Stimulated activated CD4-positive, alpha-beta T cell treated with anti-CD3 and anti-CD28 coated beads, Interleukin-4, amount 100 ng/mL, for 48 hours (primary cell): ENCODE results near the gene LRRC4.

Experiments used
- DNase-seq, 2 donors: peaks; one replicate each; pipeline ENCODE4 v3.0.0-alpha.2; 2020; ENCODE audit warnings: low read depth in 2 of 2

The LRRC4 gene

GRCh38 chr7:128059143-128059988 is 28.1 kb upstream of the LRRC4 start:
- no peak for DNase-seq

GRCh38 chr7:128057909-128058308 is 26.7 kb upstream of the LRRC4 start:
- no peak for DNase-seq

- DNase-seq, result no peak
Observed at GRCh38 chr7:128056901-128057300, 25.7 kb upstream of the LRRC4 start.

GRCh38 chr7:128055637-128056036 is 24.4 kb upstream of the LRRC4 start:
- no peak for DNase-seq

GRCh38 chr7:128054511-128054910 is 23.3 kb upstream of the LRRC4 start:
- no peak for DNase-seq

GRCh38 chr7:128053991-128054390 is 22.8 kb upstream of the LRRC4 start:
- DNase-seq, result no peak

- DNase-seq, result no peak
Observed at GRCh38 chr7:128053023-128053422, 21.8 kb upstream of the LRRC4 start.

GRCh38 chr7:128052404-128052803 is 21.2 kb upstream of the LRRC4 start:
- no peak for DNase-seq

GRCh38 chr7:128045766-128046165 is 14.5 kb upstream of the LRRC4 start:
- DNase-seq, result no peak

- no peak for DNase-seq
Observed at GRCh38 chr7:128045158-128045557, 13.9 kb upstream of the LRRC4 start.

GRCh38 chr7:128044064-128044463 is 12.8 kb upstream of the LRRC4 start:
- DNase-seq, result no peak

- DNase-seq, result no peak
Observed at GRCh38 chr7:128042012-128042411, 10.8 kb upstream of the LRRC4 start.

- no peak for DNase-seq
Observed at GRCh38 chr7:128041203-128041602, 10.0 kb upstream of the LRRC4 start.

GRCh38 chr7:128040205-128040604 is 9.0 kb upstream of the LRRC4 start:
- DNase-seq, result no peak

- no peak for DNase-seq
Observed at GRCh38 chr7:128039544-128039953, 8.3 kb upstream of the LRRC4 start.

GRCh38 chr7:128037880-128038619 is 6.8 kb upstream of the LRRC4 start:
- no peak for DNase-seq

GRCh38 chr7:128037081-128037480 is 5.8 kb upstream of the LRRC4 start:
- no peak for DNase-seq

- DNase-seq, result no peak
Observed at GRCh38 chr7:128036226-128036940, 5.1 kb upstream of the LRRC4 start.

- no peak for DNase-seq
Observed at GRCh38 chr7:128035712-128036111, 4.5 kb upstream of the LRRC4 start.

GRCh38 chr7:128034825-128035224 is 3.6 kb upstream of the LRRC4 start:
- DNase-seq, result no peak

- DNase-seq, result no peak
Observed at GRCh38 chr7:128033246-128033645, 2.0 kb upstream of the LRRC4 start.

- DNase-seq, result no peak
Observed at GRCh38 chr7:128032605-128033235, 1.5 kb upstream of the LRRC4 start.
